ENCODE measurements around the gene CAPS2.

DNA sequence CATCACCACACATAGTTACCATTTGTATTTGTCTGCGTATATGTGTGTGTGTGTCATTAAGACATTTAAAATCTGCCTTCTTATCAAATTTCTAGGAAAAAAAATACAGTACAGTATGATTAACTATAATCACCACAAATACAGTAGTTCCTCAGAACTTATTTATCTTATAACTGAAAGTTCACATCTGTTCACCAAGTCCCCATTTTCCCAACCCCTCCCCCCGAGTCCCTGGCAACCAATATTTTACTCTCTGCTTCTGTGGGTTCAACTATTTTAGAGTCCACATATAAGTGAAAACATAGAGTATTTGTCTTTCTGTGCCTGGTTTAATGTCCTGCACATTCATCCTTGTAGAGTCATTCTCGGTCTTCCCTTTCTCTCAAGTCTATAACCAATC lies 12.3 kb downstream of the CAPS2 start:
- TF ChIP-seq, protein P1, sequence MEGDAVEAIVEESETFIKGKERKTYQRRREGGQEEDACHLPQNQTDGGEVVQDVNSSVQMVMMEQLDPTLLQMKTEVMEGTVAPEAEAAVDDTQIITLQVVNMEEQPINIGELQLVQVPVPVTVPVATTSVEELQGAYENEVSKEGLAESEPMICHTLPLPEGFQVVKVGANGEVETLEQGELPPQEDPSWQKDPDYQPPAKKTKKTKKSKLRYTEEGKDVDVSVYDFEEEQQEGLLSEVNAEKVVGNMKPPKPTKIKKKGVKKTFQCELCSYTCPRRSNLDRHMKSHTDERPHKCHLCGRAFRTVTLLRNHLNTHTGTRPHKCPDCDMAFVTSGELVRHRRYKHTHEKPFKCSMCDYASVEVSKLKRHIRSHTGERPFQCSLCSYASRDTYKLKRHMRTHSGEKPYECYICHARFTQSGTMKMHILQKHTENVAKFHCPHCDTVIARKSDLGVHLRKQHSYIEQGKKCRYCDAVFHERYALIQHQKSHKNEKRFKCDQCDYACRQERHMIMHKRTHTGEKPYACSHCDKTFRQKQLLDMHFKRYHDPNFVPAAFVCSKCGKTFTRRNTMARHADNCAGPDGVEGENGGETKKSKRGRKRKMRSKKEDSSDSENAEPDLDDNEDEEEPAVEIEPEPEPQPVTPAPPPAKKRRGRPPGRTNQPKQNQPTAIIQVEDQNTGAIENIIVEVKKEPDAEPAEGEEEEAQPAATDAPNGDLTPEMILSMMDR (conservative IDR thresholded peaks at IDR 0.05): no peak
- TF ChIP-seq ZFX (IDR thresholded peaks at IDR 0.05): no peak
